Effector CD4-positive, alpha-beta T cell (primary cell): ENCODE measurements around the gene TMEM43.

Source experiments
- DNase-seq: peaks from one replicate; pipeline ENCODE4 v3.0.0-alpha.2; 2020

Gene TMEM43

GRCh38 chr3:14179114-14179465 lies 54.2 kb downstream of the TMEM43 start:
- DNase-seq: no peak

GRCh38 chr3:14179795-14180194 lies 54.9 kb downstream of the TMEM43 start:
- no peak for DNase-seq

GRCh38 chr3:14181253-14181652 lies 56.4 kb downstream of the TMEM43 start:
- no peak for DNase-seq

- DNase-seq: no peak
Measured at GRCh38 chr3:14183015-14183577, 58.2 kb downstream of the TMEM43 start.

GRCh38 chr3:14186854-14187458 lies 62.1 kb downstream of the TMEM43 start:
- DNase-seq: no peak

- DNase-seq: no peak
Measured at GRCh38 chr3:14188041-14188754, 63.3 kb downstream of the TMEM43 start.
